GM19239 (cell line): ENCODE data around the gene SLC12A7.
"Not testable (repeated sequence)": the region's sequence is repeated elsewhere in the genome, so short reads cannot be mapped to it uniquely, and the experiment has no call there.

ENCODE experiments used
- DNase-seq: peaks from one replicate; pipeline ENCODE4 v3.0.0; 2011; ENCODE audit warnings: low spot score; ENCODE audit not compliant: insufficient read length
- FAIRE-seq: peaks from 2 replicates; lab custom pipeline; 2011; peaks lifted over from hg19 to GRCh38; lab: Jason Lieb, UNC

Gene SLC12A7

DNA sequence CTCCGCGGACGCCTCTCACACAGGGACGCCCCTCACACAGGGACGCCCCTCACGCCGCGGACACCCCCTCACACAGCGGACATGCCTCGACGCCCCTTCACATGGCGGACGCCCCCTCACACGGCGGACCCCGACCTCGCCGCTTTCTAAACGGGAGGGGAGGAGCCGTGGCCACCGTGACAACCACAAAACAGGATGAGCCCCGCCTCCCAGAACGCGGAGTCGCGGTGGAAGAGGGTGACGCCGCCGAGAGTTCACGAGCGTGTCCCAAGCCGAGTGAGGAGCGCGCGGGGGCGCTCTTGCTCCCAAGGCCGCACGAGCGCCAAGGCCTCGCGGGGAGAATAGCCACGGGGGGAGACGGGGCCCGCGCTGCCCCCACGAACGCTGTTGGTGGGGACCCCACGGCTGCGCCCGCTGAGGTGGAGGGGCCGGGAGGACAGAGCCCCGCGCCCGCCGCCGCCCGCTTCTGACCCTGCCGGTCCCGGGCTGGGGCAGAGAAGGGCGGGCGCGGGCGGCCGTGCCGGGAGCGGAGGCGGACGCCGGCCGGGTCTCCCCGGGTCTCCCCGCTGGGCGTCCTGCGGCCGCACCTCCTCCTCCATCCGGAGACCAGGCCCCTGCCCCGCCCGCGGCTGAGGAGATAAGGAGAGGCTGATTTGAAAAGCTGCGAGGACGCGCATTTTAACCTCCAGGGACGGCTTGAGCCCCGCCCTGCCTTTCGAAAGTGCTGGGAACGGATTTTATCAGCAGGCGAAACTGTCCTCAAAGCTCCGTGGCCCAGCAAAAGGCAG is 107.2 kb downstream of the SLC12A7 start:
- FAIRE-seq, result no peak
- no peak for DNase-seq

DNA sequence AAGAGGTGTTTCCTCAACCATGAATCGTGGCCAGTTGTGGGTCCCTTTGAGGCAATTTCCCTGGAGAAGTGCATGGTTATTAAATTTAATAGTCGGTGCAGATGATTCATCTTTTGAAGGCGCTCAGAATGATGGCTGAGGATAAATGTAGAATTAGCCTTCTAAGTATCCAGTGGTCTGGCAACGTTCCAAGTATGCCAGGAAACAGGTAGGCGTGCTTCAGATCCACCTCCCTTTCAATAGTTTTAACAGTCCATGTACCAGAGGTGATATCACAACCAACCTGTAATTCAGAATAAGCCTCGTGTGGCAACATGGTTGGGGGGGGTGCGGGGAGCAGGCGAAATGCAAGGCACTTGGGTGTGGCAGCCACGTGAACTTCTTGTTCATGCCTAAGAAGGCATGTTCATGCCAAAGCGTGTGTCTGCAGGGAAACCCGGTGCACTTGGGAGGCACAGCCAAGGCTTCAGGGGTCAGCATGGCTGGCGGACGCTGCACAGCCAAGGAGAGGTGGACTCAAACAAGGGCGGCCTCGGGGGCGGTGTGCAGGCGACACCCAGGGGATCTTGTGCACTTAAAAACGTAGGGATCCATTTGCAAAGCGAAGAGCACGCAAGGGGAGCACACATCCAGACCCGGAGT is 108.4 kb downstream of the SLC12A7 start:
- DNase-seq (no peak), FAIRE-seq (no peak)

DNA sequence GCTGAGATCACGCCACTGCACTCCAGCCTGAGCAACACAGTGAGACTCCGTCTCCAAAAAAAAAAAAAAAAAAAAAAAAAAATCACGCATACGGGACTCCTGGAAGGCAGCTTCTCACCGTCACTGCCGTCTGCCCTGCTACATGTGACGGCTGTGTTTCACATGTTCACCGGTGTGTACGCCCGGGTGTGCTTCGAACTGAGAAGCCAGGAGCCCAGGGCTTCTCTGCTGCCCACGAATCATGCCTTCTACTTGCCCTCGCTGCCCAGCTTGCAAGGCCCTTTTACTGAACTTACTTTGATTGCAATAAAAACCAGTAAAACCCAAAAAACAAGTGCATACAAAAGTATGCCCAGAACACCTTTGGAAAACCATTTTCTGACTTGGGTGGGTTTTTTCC is 109.0 kb downstream of the SLC12A7 start:
- FAIRE-seq, result no peak
- no peak for DNase-seq

DNA sequence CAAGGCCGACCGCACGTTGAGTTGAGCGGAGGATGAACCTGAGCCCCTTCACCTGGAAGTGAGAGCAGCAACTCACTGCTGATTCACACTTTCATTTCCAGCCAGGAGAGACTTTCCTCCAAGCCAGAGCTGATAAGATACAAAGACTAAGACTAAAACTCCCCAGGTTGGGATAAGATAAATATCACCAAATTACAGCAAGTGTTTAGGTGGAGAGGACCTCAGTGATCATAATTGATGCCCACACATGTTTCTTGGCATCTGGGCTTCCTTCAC is 109.7 kb downstream of the SLC12A7 start:
- DNase-seq, result no peak

DNA sequence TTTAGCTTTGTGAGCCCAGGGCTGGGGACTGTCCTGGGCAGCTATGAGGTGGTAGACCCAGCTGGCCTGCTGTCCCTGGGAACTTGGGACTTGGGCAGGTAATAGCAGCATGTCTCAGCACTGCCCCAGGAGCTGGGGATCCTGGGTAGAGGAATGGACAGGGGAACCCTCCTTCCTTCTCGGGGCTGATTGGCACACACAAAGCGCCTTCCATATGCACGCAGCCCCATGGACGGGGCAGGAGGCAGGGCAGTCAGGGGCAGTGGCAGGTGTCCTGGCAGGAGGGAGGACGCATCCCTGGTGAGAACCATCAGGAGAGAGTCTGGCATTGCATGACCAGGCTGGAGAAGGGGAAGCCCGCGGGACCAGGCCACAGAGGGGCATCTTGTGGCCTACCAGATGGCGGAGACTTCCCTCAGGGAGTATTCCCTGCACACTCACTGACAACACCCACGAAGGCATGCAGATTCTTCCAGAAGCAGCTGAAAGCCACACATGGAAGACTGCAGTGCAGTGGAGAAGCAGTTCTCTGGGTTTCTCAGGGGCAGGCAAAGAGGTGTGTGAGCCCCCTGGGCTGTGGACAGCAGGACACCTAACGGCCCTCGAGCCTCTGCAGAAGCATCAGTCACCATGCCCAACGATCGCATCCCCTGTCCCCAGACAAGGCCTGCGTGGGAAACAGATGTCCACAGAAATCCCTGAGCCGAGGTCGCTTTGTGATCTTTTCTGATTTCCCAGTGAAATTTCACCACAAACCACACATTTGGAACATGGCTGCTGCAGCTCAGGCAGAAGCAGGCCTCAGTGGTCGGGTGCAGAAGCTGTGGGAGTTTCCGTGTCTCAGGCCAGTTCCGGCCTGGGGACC is 110.2 kb downstream of the SLC12A7 start:
- DNase-seq (no peak), FAIRE-seq (no peak)

More for the DNA sequence above, 109.7 kb downstream of the SLC12A7 start:
- no peak for FAIRE-seq

DNA sequence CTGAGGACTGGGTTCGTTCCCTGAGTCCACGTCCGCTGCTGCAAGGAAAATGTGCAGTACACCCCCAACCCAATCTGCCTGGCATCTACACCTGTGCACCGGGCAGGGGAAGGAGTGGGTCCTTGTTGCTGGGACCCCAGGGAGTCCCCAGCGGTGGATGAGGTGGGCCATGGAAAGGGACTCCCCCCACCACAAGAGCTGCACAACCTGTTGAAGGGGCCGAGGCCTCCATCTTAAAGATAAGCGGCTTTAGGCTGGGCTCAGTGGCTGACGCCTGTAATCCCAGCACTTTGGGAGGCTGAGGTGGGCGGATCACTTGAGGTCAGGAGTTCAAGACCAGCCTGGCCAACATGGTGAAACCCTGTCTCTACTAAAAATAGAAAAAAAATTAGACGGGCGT is 111.0 kb downstream of the SLC12A7 start:
- FAIRE-seq, result not testable (repeated sequence)

More for the DNA sequence above, 111.0 kb downstream of the SLC12A7 start:
- DNase-seq, result not testable (repeated sequence)
